Measurements from ENCODE around the gene AK6. TPM values are rescaled to one million over a fixed set of nuclear protein-coding genes. Genes with fewer than 3 reads are reported as not detected.

Gene AK6
- total RNA-seq (2014; rRNA removed) (25.3 and 37.4 TPM in 2 replicates), Bru-seq, nascent RNA (percentile 77 among the genes with signal in this experiment), BruChase-seq, experiment 1, labeled RNA remaining after a 6-hour chase (percentile 85 among the genes with signal in this experiment), BruChase-seq, experiment 2, labeled RNA remaining after a 2-hour chase (percentile 84 among the genes with signal in this experiment)
- long read RNA-seq, transcript AK6-202 (5 exons, 1,648 nt): major isoform, 37 of 50 reads
- long read RNA-seq, partial matches to known transcripts: 6 of 50 reads
- long read RNA-seq, other reads (novel, unspliced or antisense): 3 of 50 reads

DNA sequence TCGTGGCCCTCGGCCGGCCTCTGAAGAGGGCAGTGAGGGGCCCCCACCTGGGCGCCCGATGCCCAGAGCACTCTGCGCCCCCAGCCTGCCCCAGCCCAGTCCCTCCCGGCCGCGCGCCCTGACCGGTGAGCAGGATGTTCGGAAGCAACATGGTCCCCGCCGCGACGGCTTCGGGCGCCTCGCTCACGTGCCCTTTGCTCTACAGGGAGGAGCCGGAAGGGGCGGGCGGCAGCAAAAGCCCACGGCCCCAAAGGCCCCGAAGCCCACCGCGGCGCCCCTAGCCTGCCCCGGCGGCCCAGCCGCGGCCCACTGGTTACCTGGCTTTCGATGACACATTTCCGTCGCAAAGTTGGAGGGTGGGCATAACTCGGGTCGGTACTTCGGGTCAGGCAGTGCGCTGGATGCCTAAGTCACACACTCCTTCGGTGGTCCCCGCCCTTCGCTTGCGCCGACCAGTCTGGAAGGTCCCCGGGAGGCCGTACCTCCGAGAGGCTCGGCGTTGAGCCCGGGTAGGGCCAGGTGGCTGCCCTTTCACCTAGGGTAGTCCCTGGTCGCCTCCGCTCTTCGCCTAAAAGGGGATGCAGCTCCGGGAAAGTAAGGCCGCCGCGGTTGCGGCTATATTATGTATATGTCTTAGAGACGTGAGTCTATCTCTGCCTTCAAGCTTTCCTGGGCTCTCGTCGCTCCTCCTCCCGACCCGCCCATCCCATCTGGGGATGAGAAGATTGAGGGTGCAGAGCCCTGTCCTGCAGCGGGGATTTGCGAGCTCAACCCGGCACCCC is at the start of gene AK6, which contains the start of the genes RAD17 and TAF9:
Gene AK6, minus strand, starts transcription at position 181 of the 782 bp plus-strand sequence. Its CDS starts 30 bp downstream, at position 151.
Gene RAD17, plus strand, starts transcription at position 479 of the 782 bp plus-strand sequence. CDS start 2,391 bp downstream, outside the sequence.
Gene TAF9, minus strand, starts transcription at position 181 of the 782 bp plus-strand sequence. CDS start 3,783 bp downstream, outside the sequence.
- TF ChIP-seq, protein P1, sequence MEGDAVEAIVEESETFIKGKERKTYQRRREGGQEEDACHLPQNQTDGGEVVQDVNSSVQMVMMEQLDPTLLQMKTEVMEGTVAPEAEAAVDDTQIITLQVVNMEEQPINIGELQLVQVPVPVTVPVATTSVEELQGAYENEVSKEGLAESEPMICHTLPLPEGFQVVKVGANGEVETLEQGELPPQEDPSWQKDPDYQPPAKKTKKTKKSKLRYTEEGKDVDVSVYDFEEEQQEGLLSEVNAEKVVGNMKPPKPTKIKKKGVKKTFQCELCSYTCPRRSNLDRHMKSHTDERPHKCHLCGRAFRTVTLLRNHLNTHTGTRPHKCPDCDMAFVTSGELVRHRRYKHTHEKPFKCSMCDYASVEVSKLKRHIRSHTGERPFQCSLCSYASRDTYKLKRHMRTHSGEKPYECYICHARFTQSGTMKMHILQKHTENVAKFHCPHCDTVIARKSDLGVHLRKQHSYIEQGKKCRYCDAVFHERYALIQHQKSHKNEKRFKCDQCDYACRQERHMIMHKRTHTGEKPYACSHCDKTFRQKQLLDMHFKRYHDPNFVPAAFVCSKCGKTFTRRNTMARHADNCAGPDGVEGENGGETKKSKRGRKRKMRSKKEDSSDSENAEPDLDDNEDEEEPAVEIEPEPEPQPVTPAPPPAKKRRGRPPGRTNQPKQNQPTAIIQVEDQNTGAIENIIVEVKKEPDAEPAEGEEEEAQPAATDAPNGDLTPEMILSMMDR (conservative IDR thresholded peaks at IDR 0.05; ENCODE audit: low read depth, low read length): no peak
- TF ChIP-seq EZH2 (IDR thresholded peaks at IDR 0.05; ENCODE audit: low read length, unreplicated experiment) (no peak), EZH2phosphoT487 (IDR thresholded peaks at IDR 0.05; ENCODE audit: borderline replicate concordance, low read length) (no peak)
- Histone ChIP-seq H3K36me3 (ENCODE audit: low read depth, low read length) (peaks cover 16% of the 10 kb centered on the region; the same call in 1 of the 2 replicates), H3K79me2 (ENCODE audit: low read length) (peaks cover 70% of the 10 kb centered on the region), H3K4me1 (ENCODE audit: insufficient read depth, low read length) (peaks cover 16% of the 10 kb centered on the region; the same call in 1 of the 2 replicates), H2AFZ (ENCODE audit: low read length) (peak within 1 kb of the TSS; percentile 93), H3K27ac (ENCODE audit: low read length) (peak within 1 kb of the TSS; percentile 95), H3K9me3 (ENCODE audit: low read length) (no peaks in the 10 kb centered on the region), H3K4me3 (ENCODE audit: low read length) (peak within 1 kb of the TSS; percentile 100), H3K9me2 (replicated peaks; ENCODE audit: low read length) (no peaks in the 10 kb centered on the region), H4K20me1 (ENCODE audit: low read length) (peaks cover 18% of the 10 kb centered on the region), H3K27me3 (ENCODE audit: low read length) (no peaks in the 10 kb centered on the region), H3F3A (ENCODE audit: low read length, unreplicated experiment) (no peaks in the 10 kb centered on the region), H3K4me2 (ENCODE audit: low read length) (peak within 1 kb of the TSS; percentile 91), H3K9ac (ENCODE audit: low read length) (peak within 1 kb of the TSS; percentile 99)
- BruUV-seq (replicated peaks): no TSS peak
- ATAC-seq: peak; percentile 93
- intact Hi-C loops (cut with micrococcal nuclease): loop anchor here (2.0 to 5.0 kb wide), 2 partner anchors 37 to 277 kb away; partner anchors contain the start of gene CCDC125
- peak; percentile 76 for DNase-seq
- CTCF ChIA-PET: interaction anchor here (0.7 kb wide), 1 partner anchor 276 kb away, joined by 6 read pairs; no protein-coding TSS in a partner anchor
- POLR2A ChIA-PET (ENCODE audit: unreplicated experiment): no interaction called here

DNA sequence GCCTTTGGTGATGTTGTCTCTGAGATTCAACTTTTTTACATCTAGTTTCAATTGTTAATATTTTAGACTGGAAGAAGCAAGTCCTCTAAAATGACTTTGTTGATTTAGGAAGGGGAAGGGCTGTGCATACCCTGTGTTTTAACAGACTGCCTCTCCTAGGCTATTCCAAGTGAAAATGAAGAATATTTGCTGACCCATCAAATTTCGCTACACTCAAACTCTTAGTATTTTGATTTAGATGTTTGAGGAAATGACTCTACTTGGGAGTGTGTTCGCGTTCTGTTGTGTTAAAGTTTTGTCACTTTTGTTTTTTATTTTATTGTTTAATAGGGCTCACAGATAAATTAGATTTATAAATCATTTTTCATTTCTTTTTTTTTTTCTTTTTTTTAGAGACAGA is 49.2 kb upstream of the AK6 start:
- Histone ChIP-seq H3F3A (ENCODE audit: low read length, unreplicated experiment) (no peaks in the 10 kb centered on the region), H3K27ac (ENCODE audit: low read length) (no peak overlapping the region), H2AFZ (ENCODE audit: low read length) (no peak overlapping the region), H3K9me2 (replicated peaks; ENCODE audit: low read length) (no peaks in the 10 kb centered on the region), H3K4me1 (ENCODE audit: insufficient read depth, low read length) (peaks cover 7% of the 10 kb centered on the region; the same call in 1 of the 2 replicates), H3K27me3 (ENCODE audit: low read length) (no peaks in the 10 kb centered on the region), H3K4me3 (ENCODE audit: low read length) (no peak overlapping the region), H3K9ac (ENCODE audit: low read length) (no peak overlapping the region), H3K79me2 (ENCODE audit: low read length) (peaks cover 49% of the 10 kb centered on the region), H4K20me1 (ENCODE audit: low read length) (no peaks in the 10 kb centered on the region), H3K4me2 (ENCODE audit: low read length) (no peak overlapping the region), H3K36me3 (ENCODE audit: low read depth, low read length) (peaks cover 11% of the 10 kb centered on the region; the same call in 1 of the 2 replicates), H3K9me3 (ENCODE audit: low read length) (no peaks in the 10 kb centered on the region)
- ChIA-PET CTCF (no interaction called here), POLR2A (ENCODE audit: unreplicated experiment) (no interaction called here)
- DNase-seq (no peak), ATAC-seq (no peak)
- TF ChIP-seq EZH2phosphoT487 (IDR thresholded peaks at IDR 0.05; ENCODE audit: borderline replicate concordance, low read length) (no peak), EZH2 (IDR thresholded peaks at IDR 0.05; ENCODE audit: low read length, unreplicated experiment) (no peak)
- TF ChIP-seq, protein P1 (conservative IDR thresholded peaks at IDR 0.05; ENCODE audit: low read depth, low read length): no peak
- intact Hi-C loops (cut with micrococcal nuclease): no loop called here
- no TSS peak for BruUV-seq (replicated peaks)

Measured in PC-3 (cell line).